ENCODE measurements around the gene PALLD. TPM values are rescaled to one million over a fixed set of nuclear protein-coding genes. Genes with fewer than 3 reads are reported as not detected.

The PALLD gene
- total RNA-seq, 5 donors from 2014 or later (not counting 1 experiment from before 2014, with no cell fraction given): 0.56 to 1.9 (median 0.93) TPM

GRCh38 chr4:168643796-168644159 is 146.9 kb downstream of the PALLD start:
- Histone ChIP-seq H3K4me1 (ENCODE audit: control insufficient read depth in 1 of 2, extremely low read depth in 1 of 2, insufficient read depth in 2 of 2, low read length in 2 of 2) (no peaks in the 10 kb centered on the region), H3K27ac (ENCODE audit: low read length) (no peak overlapping the region), H3K4me3 (ENCODE audit: control insufficient read depth in 1 of 2, extremely low read depth in 1 of 2, low read length in 1 of 2) (no peak overlapping the region), H3K27me3 (replicated peaks in 1 of 2; ENCODE audit: control insufficient read depth in 2 of 2, extremely low read depth in 1 of 2, insufficient read depth in 2 of 2, low read length in 1 of 2) (peaks cover 0 to 19% of the 10 kb centered on the region in 2 experiments), H3K36me3 (ENCODE audit: control insufficient read depth in 2 of 2, extremely low read depth in 1 of 2, insufficient read depth in 1 of 2, low read length in 1 of 2) (no peaks in the 10 kb centered on the region), H3K9me3 (no peaks in the 10 kb centered on the region)
- Mint-ChIP-seq H3K36me3 (no peaks in the 10 kb centered on the region), H3K9me3 (no peaks in the 10 kb centered on the region), H3K27me3 (peaks cover 18 to 24% of the 10 kb centered on the region in 2 donors), H3K27ac (no peak overlapping the region), H3K4me1 (no peaks in the 10 kb centered on the region), H3K4me3 (no peak overlapping the region)
- no peak for DNase-seq
- ChIA-PET POLR2A (no interaction called here), CTCF (no interaction called here)
- WGBS (ENCODE audit: insufficient coverage): 53% methylated on average over 2 of the region's 3 CpGs
- ATAC-seq (replicated peaks in 1 of 4): no peak

DNA sequence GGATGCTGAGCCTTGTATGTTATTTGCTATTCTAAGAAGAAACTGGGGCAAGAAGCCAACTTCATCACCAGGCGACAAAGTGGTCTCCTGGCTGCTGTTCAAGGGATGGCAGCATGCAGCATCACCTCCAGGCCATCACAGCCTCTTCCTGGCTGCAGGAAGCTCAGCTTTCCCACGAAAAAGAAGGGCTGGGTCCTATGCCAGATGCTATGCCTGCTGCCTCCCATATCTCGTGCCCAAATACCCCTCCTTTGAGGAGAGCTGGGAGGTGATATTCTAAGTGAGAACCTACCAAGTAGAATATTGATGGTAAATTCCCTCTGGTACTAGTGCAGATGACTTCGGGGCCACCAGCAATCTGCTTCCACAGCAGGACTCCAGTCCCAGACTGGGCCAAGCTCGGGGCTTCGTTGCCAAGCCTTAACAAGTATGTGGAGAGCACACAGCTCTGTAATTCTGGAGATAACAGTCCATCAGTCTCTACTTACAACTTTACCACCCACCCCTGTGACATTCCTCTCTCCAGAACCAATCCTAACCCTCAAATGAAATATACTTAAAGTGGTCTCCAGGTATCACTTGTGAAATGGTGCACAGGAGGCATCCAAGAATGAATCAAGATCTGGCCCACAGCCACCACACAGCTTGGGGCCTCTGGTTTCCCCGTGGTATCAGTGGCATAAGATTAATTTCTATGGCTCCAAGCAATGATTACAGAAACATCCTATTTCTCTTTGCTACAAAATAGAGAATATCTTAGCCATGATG is 149.3 kb downstream of the PALLD start:
- Mint-ChIP-seq H3K27me3 (peaks cover 18 to 19% of the 10 kb centered on the region in 2 donors), H3K4me1 (no peaks in the 10 kb centered on the region), H3K9me3 (no peaks in the 10 kb centered on the region), H3K4me3 (no peak overlapping the region), H3K27ac (no peak overlapping the region), H3K36me3 (no peaks in the 10 kb centered on the region)
- POLR2A ChIA-PET: interaction anchor here in 1 of 2 donors (0.6 kb wide), 1 partner anchor 366 kb away, joined by 7 read pairs; no protein-coding TSS in a partner anchor
- H3K4me1 ChIP-seq (ENCODE audit: control insufficient read depth in 1 of 2, extremely low read depth in 1 of 2, insufficient read depth in 2 of 2, low read length in 2 of 2): no peaks in the 10 kb centered on the region
- H3K27ac ChIP-seq (ENCODE audit: low read length): no peak overlapping the region
- H3K36me3 ChIP-seq (ENCODE audit: control insufficient read depth in 2 of 2, extremely low read depth in 1 of 2, insufficient read depth in 1 of 2, low read length in 1 of 2): no peaks in the 10 kb centered on the region
- H3K9me3 ChIP-seq: no peaks in the 10 kb centered on the region
- no peak for ATAC-seq (replicated peaks in 1 of 4)
- CTCF ChIA-PET: no interaction called here
- H3K27me3 ChIP-seq (replicated peaks in 1 of 2; ENCODE audit: control insufficient read depth in 2 of 2, extremely low read depth in 1 of 2, insufficient read depth in 2 of 2, low read length in 1 of 2): peaks cover 0 to 19% of the 10 kb centered on the region in 2 experiments
- DNase-seq: no peak
- WGBS (ENCODE audit: insufficient coverage): 100% methylated on average over 1 of the region's 7 CpGs
- H3K4me3 ChIP-seq (ENCODE audit: control insufficient read depth in 1 of 2, extremely low read depth in 1 of 2, low read length in 1 of 2): no peak overlapping the region

DNA sequence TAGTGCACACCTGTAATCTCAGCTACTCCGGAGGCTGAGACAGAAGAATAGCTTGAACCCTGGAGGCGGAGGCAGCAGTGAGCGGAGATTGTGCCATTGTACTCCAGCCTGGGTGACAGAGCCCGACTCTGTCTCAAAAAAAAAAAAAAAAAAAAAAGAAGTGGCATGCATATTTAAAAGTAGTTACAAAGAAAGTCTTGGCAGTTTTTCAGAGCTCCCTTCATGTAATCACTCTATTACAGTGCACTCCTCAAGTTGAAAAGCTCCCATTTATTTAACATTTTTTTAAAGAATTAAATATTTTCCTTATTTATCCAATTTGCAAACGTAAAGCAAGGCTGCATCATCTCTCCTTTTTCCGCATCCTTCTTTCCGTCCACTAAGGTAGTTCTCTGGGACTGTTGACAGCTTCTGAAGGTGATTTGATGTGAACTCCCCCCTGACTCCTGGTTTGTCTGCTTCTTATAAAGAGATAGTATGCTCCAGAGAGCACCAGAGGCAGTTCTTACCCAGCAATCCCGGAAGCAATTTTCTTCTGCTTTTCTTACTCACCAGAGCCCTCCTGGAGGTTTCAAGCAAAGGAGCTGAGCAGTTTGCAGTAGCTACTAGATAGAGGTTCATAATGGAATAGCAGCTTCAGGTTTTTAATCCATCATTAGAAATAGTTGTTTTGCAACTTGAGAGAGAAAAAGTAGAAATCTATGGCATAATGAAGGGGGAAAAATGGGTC is 151.0 kb downstream of the PALLD start:
- peaks cover 16 to 22% of the 10 kb centered on the region in 2 donors for H3K27me3 Mint-ChIP-seq
- H3K4me3 Mint-ChIP-seq: no peak overlapping the region
- DNase-seq (no peak), ATAC-seq (replicated peaks in 1 of 4) (no peak)
- Histone ChIP-seq H3K27me3 (replicated peaks in 1 of 2; ENCODE audit: control insufficient read depth in 2 of 2, extremely low read depth in 1 of 2, insufficient read depth in 2 of 2, low read length in 1 of 2) (peaks cover 0 to 14% of the 10 kb centered on the region in 2 experiments), H3K9me3 (no peaks in the 10 kb centered on the region), H3K4me3 (ENCODE audit: control insufficient read depth in 1 of 2, extremely low read depth in 1 of 2, low read length in 1 of 2) (no peak overlapping the region), H3K4me1 (ENCODE audit: control insufficient read depth in 1 of 2, extremely low read depth in 1 of 2, insufficient read depth in 2 of 2, low read length in 2 of 2) (no peaks in the 10 kb centered on the region), H3K36me3 (ENCODE audit: control insufficient read depth in 2 of 2, extremely low read depth in 1 of 2, insufficient read depth in 1 of 2, low read length in 1 of 2) (no peaks in the 10 kb centered on the region), H3K27ac (ENCODE audit: low read length) (no peak overlapping the region)
- ChIA-PET POLR2A (no interaction called here), CTCF (interaction anchor here (0.6 to 0.7 kb wide), 2 partner anchors 96 to 212 kb away, joined by 3 to 6 read pairs; no protein-coding TSS in a partner anchor)
- no peak overlapping the region for H3K27ac Mint-ChIP-seq
- no CpG with 5 or more reads among the region's 8 CpGs for whole genome bisulfite sequencing (ENCODE audit: insufficient coverage)
- no peaks in the 10 kb centered on the region for H3K9me3 Mint-ChIP-seq
- no peaks in the 10 kb centered on the region for H3K36me3 Mint-ChIP-seq
- H3K4me1 Mint-ChIP-seq: no peaks in the 10 kb centered on the region

DNA sequence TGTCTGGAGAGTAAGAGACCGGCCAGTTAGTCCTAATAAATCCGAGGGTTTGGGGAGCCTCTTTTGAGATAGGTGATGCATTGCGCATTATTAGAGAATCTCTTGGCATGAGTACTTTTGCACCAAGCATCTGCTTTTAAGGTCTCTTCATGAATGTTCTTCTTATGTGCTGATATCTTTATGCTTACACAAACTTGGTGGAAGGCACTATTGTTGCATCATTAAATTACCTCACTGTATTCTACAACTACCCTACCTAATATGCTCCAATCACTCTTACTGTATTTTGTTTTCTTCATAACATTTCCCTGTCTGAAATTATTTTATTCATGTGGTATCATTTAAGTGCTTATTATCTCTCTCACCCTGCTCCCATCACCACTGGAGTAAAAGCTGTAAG is 151.6 kb downstream of the PALLD start:
- ATAC-seq (replicated peaks in 1 of 4) (no peak), DNase-seq (no peak)
- Mint-ChIP-seq H3K36me3 (no peaks in the 10 kb centered on the region), H3K9me3 (no peaks in the 10 kb centered on the region), H3K4me1 (no peaks in the 10 kb centered on the region), H3K4me3 (no peak overlapping the region), H3K27ac (no peak overlapping the region), H3K27me3 (peaks cover 16% of the 10 kb centered on the region in 2 donors)
- CTCF ChIA-PET: no interaction called here
- H3K36me3 ChIP-seq (ENCODE audit: control insufficient read depth in 2 of 2, extremely low read depth in 1 of 2, insufficient read depth in 1 of 2, low read length in 1 of 2): no peaks in the 10 kb centered on the region
- no peak overlapping the region for H3K27ac ChIP-seq (ENCODE audit: low read length)
- 93% methylated on average over 2 of the region's 3 CpGs for WGBS (ENCODE audit: insufficient coverage)
- H3K4me1 ChIP-seq (ENCODE audit: control insufficient read depth in 1 of 2, extremely low read depth in 1 of 2, insufficient read depth in 2 of 2, low read length in 2 of 2): no peaks in the 10 kb centered on the region
- H3K27me3 ChIP-seq (replicated peaks in 1 of 2; ENCODE audit: control insufficient read depth in 2 of 2, extremely low read depth in 1 of 2, insufficient read depth in 2 of 2, low read length in 1 of 2): peaks cover 0 to 14% of the 10 kb centered on the region in 2 experiments
- no peaks in the 10 kb centered on the region for H3K9me3 ChIP-seq
- no peak overlapping the region for H3K4me3 ChIP-seq (ENCODE audit: control insufficient read depth in 1 of 2, extremely low read depth in 1 of 2, low read length in 1 of 2)
- POLR2A ChIA-PET: no interaction called here

GRCh38 chr4:168648929-168649328 is 152.1 kb downstream of the PALLD start:
- H3K4me3 ChIP-seq (ENCODE audit: control insufficient read depth in 1 of 2, extremely low read depth in 1 of 2, low read length in 1 of 2): no peak overlapping the region
- no peaks in the 10 kb centered on the region for H3K4me1 Mint-ChIP-seq
- H3K36me3 Mint-ChIP-seq: no peaks in the 10 kb centered on the region
- H3K4me1 ChIP-seq (ENCODE audit: control insufficient read depth in 1 of 2, extremely low read depth in 1 of 2, insufficient read depth in 2 of 2, low read length in 2 of 2): no peaks in the 10 kb centered on the region
- WGBS (ENCODE audit: insufficient coverage): no CpG with 5 or more reads among the region's 3 CpGs
- DNase-seq: no peak
- H3K4me3 Mint-ChIP-seq: no peak overlapping the region
- no peaks in the 10 kb centered on the region for H3K9me3 Mint-ChIP-seq
- no peak overlapping the region for H3K27ac ChIP-seq (ENCODE audit: low read length)
- peaks cover 0 to 14% of the 10 kb centered on the region in 2 experiments for H3K27me3 ChIP-seq (replicated peaks in 1 of 2; ENCODE audit: control insufficient read depth in 2 of 2, extremely low read depth in 1 of 2, insufficient read depth in 2 of 2, low read length in 1 of 2)
- no peaks in the 10 kb centered on the region for H3K36me3 ChIP-seq (ENCODE audit: control insufficient read depth in 2 of 2, extremely low read depth in 1 of 2, insufficient read depth in 1 of 2, low read length in 1 of 2)
- no peak overlapping the region for H3K27ac Mint-ChIP-seq
- no peaks in the 10 kb centered on the region for H3K9me3 ChIP-seq
- POLR2A ChIA-PET: no interaction called here
- CTCF ChIA-PET: no interaction called here
- H3K27me3 Mint-ChIP-seq: peaks cover 15 to 16% of the 10 kb centered on the region in 2 donors
- no peak for ATAC-seq (replicated peaks in 1 of 4)

- no peaks in the 10 kb centered on the region for H3K36me3 Mint-ChIP-seq
- no peak overlapping the region for H3K27ac Mint-ChIP-seq
- Histone ChIP-seq H3K4me3 (ENCODE audit: control insufficient read depth in 1 of 2, extremely low read depth in 1 of 2, low read length in 1 of 2) (no peak overlapping the region), H3K27ac (ENCODE audit: low read length) (no peak overlapping the region), H3K4me1 (ENCODE audit: control insufficient read depth in 1 of 2, extremely low read depth in 1 of 2, insufficient read depth in 2 of 2, low read length in 2 of 2) (no peaks in the 10 kb centered on the region), H3K27me3 (replicated peaks in 1 of 2; ENCODE audit: control insufficient read depth in 2 of 2, extremely low read depth in 1 of 2, insufficient read depth in 2 of 2, low read length in 1 of 2) (peaks cover 0 to under 1% of the 10 kb centered on the region in 2 experiments), H3K9me3 (no peaks in the 10 kb centered on the region), H3K36me3 (ENCODE audit: control insufficient read depth in 2 of 2, extremely low read depth in 1 of 2, insufficient read depth in 1 of 2, low read length in 1 of 2) (no peaks in the 10 kb centered on the region)
- WGBS (ENCODE audit: insufficient coverage): no CpG with 5 or more reads among the region's 2 CpGs
- H3K27me3 Mint-ChIP-seq: peaks cover 9 to 14% of the 10 kb centered on the region in 2 donors
- H3K9me3 Mint-ChIP-seq: no peaks in the 10 kb centered on the region
- no peak for DNase-seq
- ChIA-PET POLR2A (no interaction called here), CTCF (no interaction called here)
- ATAC-seq (replicated peaks in 1 of 4): no peak
- H3K4me1 Mint-ChIP-seq: peaks cover 5 to 6% (median 6%) of the 10 kb centered on the region in 3 donors
- no peak overlapping the region for H3K4me3 Mint-ChIP-seq
These were observed 154.5 kb downstream of the PALLD start for GRCh38 chr4:168651374-168651773.
